Measurements from ENCODE around the gene DCUN1D2. TPM values are rescaled to one million over a fixed set of nuclear protein-coding genes. Genes with fewer than 3 reads are reported as not detected.

DCUN1D2 gene
- total and polyA plus RNA-seq, 2 donors from 2014 or later: 7.6 to 19.5 TPM

GRCh38 chr13:113533161-113533840, 42.8 kb upstream of the DCUN1D2 start:
- peaks cover 4 to 5% (median 4%) of the 10 kb centered on the region in 3 donors for H3K36me3 ChIP-seq (ENCODE audit: control insufficient read depth in 2 of 3, insufficient read depth in 3 of 3, low read length in 3 of 3)
- no peak overlapping the region for H3K27ac ChIP-seq (ENCODE audit: low read depth in 2 of 2, low read length in 2 of 2)
- no peak overlapping the region for H3K4me3 ChIP-seq (ENCODE audit: low read length in 3 of 3)
- H3K9me3 ChIP-seq (ENCODE audit: control insufficient read depth in 2 of 3, insufficient read depth in 1 of 3, low read length in 3 of 3): no peaks in the 10 kb centered on the region
- no peaks in the 10 kb centered on the region for H3K27me3 ChIP-seq (ENCODE audit: control insufficient read depth, insufficient read depth, low read length)
- peak in 4 of 5 donors; percentile 41 to 57 (median 45) for DNase-seq
- TF ChIP-seq CTCF (IDR thresholded peaks at IDR 0.05; ENCODE audit: borderline replicate concordance, extremely low read depth, insufficient read depth): no peak
- intact Hi-C loops (cut with DNase I): no loop called here
- no peak for FAIRE-seq
- H3K9ac ChIP-seq (ENCODE audit: low read length in 3 of 3): no peak overlapping the region
- H3K4me1 ChIP-seq (ENCODE audit: control insufficient read depth in 2 of 3, insufficient read depth in 2 of 3, low read depth in 1 of 3, low read length in 3 of 3): no peaks in the 10 kb centered on the region

- intact Hi-C loops (cut with DNase I): no loop called here
- peaks cover 0 to 5% (median 4%) of the 10 kb centered on the region in 3 donors for H3K36me3 ChIP-seq (ENCODE audit: control insufficient read depth in 2 of 3, insufficient read depth in 3 of 3, low read length in 3 of 3)
- DNase-seq (peak; percentile 33 to 63 (median 54)), FAIRE-seq (no peak)
- TF ChIP-seq CTCF (IDR thresholded peaks at IDR 0.05; ENCODE audit: borderline replicate concordance, extremely low read depth, insufficient read depth): no peak
- H3K4me1 ChIP-seq (ENCODE audit: control insufficient read depth in 2 of 3, insufficient read depth in 2 of 3, low read depth in 1 of 3, low read length in 3 of 3): no peaks in the 10 kb centered on the region
- no peak overlapping the region for H3K4me3 ChIP-seq (ENCODE audit: low read length in 3 of 3)
- H3K9ac ChIP-seq (ENCODE audit: low read length in 3 of 3): no peak overlapping the region
- no peak overlapping the region for H3K27ac ChIP-seq (ENCODE audit: low read depth in 2 of 2, low read length in 2 of 2)
- H3K27me3 ChIP-seq (ENCODE audit: control insufficient read depth, insufficient read depth, low read length): no peaks in the 10 kb centered on the region
- H3K9me3 ChIP-seq (ENCODE audit: control insufficient read depth in 2 of 3, insufficient read depth in 1 of 3, low read length in 3 of 3): no peaks in the 10 kb centered on the region
Measured at GRCh38 chr13:113532156-113532806, 41.8 kb upstream of the DCUN1D2 start.

- Histone ChIP-seq H3K36me3 (ENCODE audit: control insufficient read depth in 2 of 3, insufficient read depth in 3 of 3, low read length in 3 of 3) (peaks cover 0 to 9% (median 4%) of the 10 kb centered on the region in 3 donors), H3K27me3 (ENCODE audit: control insufficient read depth, insufficient read depth, low read length) (no peaks in the 10 kb centered on the region), H3K9me3 (ENCODE audit: control insufficient read depth in 2 of 3, insufficient read depth in 1 of 3, low read length in 3 of 3) (no peaks in the 10 kb centered on the region), H3K4me1 (ENCODE audit: control insufficient read depth in 2 of 3, insufficient read depth in 2 of 3, low read depth in 1 of 3, low read length in 3 of 3) (no peaks in the 10 kb centered on the region), H3K27ac (ENCODE audit: low read depth in 2 of 2, low read length in 2 of 2) (no peak overlapping the region), H3K4me3 (ENCODE audit: low read length in 3 of 3) (no peak overlapping the region), H3K9ac (ENCODE audit: low read length in 3 of 3) (no peak overlapping the region)
- FAIRE-seq (no peak), DNase-seq (peak in 1 of 5 donors; percentile 45)
- intact Hi-C loops (cut with DNase I): no loop called here
- TF ChIP-seq CTCF (IDR thresholded peaks at IDR 0.05; ENCODE audit: borderline replicate concordance, extremely low read depth, insufficient read depth): no peak
Measured at GRCh38 chr13:113531041-113531873, 40.7 kb upstream of the DCUN1D2 start.
